Karpas-422 (cell line): Measurements from ENCODE around the gene CEMIP. TPM values are rescaled to one million over a fixed set of nuclear protein-coding genes. Genes with fewer than 3 reads are reported as not detected.

Experiments
- DNase-seq: peaks from one replicate; pipeline ENCODE4 v3.0.0-alpha.2; 2015
- H2AFZ ChIP-seq: fragments of 200-600 bp; sonication (generic); 2 replicates; pipeline ENCODE4 v1.6.1; 2014; ENCODE audit warnings: antibody characterized with exemption, low read length, mixed read lengths
- H3K27ac ChIP-seq: fragments of 200-600 bp; sonication (generic); 2 replicates; pipeline ENCODE4 v1.5.1; 2014; ENCODE audit warnings: mild to moderate bottlenecking, low read length, moderate library complexity
- H3K27me3 ChIP-seq: fragments of 200-600 bp; sonication (generic); 2 replicates; pipeline ENCODE4 v1.6.1; 2014; ENCODE audit warnings: low read length, mixed read lengths
- H3K36me3 ChIP-seq: fragments of 200-600 bp; sonication (generic); 2 replicates; pipeline ENCODE4 v1.6.1; 2014; ENCODE audit warnings: low read length, mixed read lengths; ENCODE audit not compliant: insufficient read depth
- H3K4me1 ChIP-seq: fragments of 200-600 bp; sonication (generic); 2 replicates; pipeline ENCODE4 v1.6.1; 2014; ENCODE audit warnings: mild to moderate bottlenecking, low read length, mixed read lengths
- H3K4me2 ChIP-seq: fragments of 200-600 bp; sonication (generic); 2 replicates; pipeline ENCODE4 v1.6.1; 2014; ENCODE audit warnings: low read length, low read depth, mild to moderate bottlenecking; ENCODE audit not compliant: poor library complexity, severe bottlenecking
- H3K4me3 ChIP-seq: fragments of 200-600 bp; sonication (generic); 2 replicates; pipeline ENCODE4 v1.5.1; 2014; ENCODE audit warnings: mild to moderate bottlenecking, antibody characterized with exemption, low read length, mixed read lengths
- H3K79me2 ChIP-seq: fragments of 200-600 bp; sonication (generic); 2 replicates; pipeline ENCODE4 v1.6.1; 2014; ENCODE audit warnings: mild to moderate bottlenecking, low read length, mixed read lengths
- H3K9ac ChIP-seq: fragments of 200-600 bp; sonication (generic); 2 replicates; pipeline ENCODE4 v1.6.0; 2014; ENCODE audit warnings: low read length
- H3K9me2 ChIP-seq: fragments of 200-600 bp; sonication (generic), shearing (Covaris generic); replicated peaks from 2 replicates; pipeline ENCODE4 v1.6.0; 2014; ENCODE audit warnings: mild to moderate bottlenecking, low read length, moderate library complexity; ENCODE audit not compliant: insufficient read depth
- H3K9me3 ChIP-seq: fragments of 300-700, 200-600 bp; sonication (generic); 2 replicates; pipeline ENCODE4 v1.6.1; 2014; ENCODE audit warnings: low read length, mixed read lengths
- H4K20me1 ChIP-seq: fragments of 200-600 bp; sonication (generic); 2 replicates; pipeline ENCODE4 v1.6.1; 2014; ENCODE audit warnings: mild to moderate bottlenecking, antibody characterized with exemption, low read length, low read depth; ENCODE audit not compliant: insufficient read depth
- total RNA-seq: library from RNA; depleted of rRNA; stranded (reverse); fragments of >200 nt; shearing (Covaris generic); gene quantifications from 2 replicates; pipeline ENCODE4 v1.2.3, GENCODE V29; 2014; ENCODE audit warnings: low replicate concordance

Gene CEMIP
- total RNA-seq, 1 experiment from 2014 or later: not detected

GRCh38 chr15:80985981-80986380 lies 206.8 kb downstream of the CEMIP start:
- Histone ChIP-seq H3K27ac (no peak overlapping the region), H3K79me2 (peaks cover 70% of the 10 kb centered on the region), H4K20me1 (no peaks in the 10 kb centered on the region; the same call in 1 of the 2 replicates), H3K9me3 (no peaks in the 10 kb centered on the region), H3K4me1 (peaks cover 46% of the 10 kb centered on the region), H3K4me2 (peak overlapping the region; percentile 11), H2AFZ (no peak overlapping the region), H3K36me3 (peaks cover 3% of the 10 kb centered on the region; the same call in 1 of the 2 replicates), H3K9ac (no peak overlapping the region), H3K4me3 (no peak overlapping the region), H3K9me2 (no peaks in the 10 kb centered on the region), H3K27me3 (no peaks in the 10 kb centered on the region)
- no peak for DNase-seq

- no peaks in the 10 kb centered on the region for H3K27me3 ChIP-seq
- no peak for DNase-seq
- no peak overlapping the region for H2AFZ ChIP-seq
- no peaks in the 10 kb centered on the region for H3K9me3 ChIP-seq
- no peaks in the 10 kb centered on the region for H3K9me2 ChIP-seq
- peak overlapping the region; percentile 11 for H3K4me2 ChIP-seq
- H3K4me3 ChIP-seq: no peak overlapping the region
- H3K36me3 ChIP-seq: peaks cover 3% of the 10 kb centered on the region; the same call in 1 of the 2 replicates
- no peak overlapping the region for H3K9ac ChIP-seq
- H3K27ac ChIP-seq: no peak overlapping the region
- peaks cover 46% of the 10 kb centered on the region for H3K4me1 ChIP-seq
- peaks cover 70% of the 10 kb centered on the region for H3K79me2 ChIP-seq
- H4K20me1 ChIP-seq: no peaks in the 10 kb centered on the region; the same call in 1 of the 2 replicates
Measured at GRCh38 chr15:80986487-80986886, 207.3 kb downstream of the CEMIP start.

GRCh38 chr15:80988148-80988796 lies 209.1 kb downstream of the CEMIP start:
- peaks cover 61% of the 10 kb centered on the region for H3K79me2 ChIP-seq
- peak overlapping the region; percentile 81 for H3K4me2 ChIP-seq
- H3K36me3 ChIP-seq: no peaks in the 10 kb centered on the region
- peaks cover 46% of the 10 kb centered on the region for H3K4me1 ChIP-seq
- no peaks in the 10 kb centered on the region for H4K20me1 ChIP-seq
- peak overlapping the region; percentile 89 for H3K4me3 ChIP-seq
- no peak for DNase-seq
- H2AFZ ChIP-seq: no peak overlapping the region
- no peak overlapping the region for H3K27ac ChIP-seq
- no peaks in the 10 kb centered on the region for H3K9me2 ChIP-seq
- H3K27me3 ChIP-seq: no peaks in the 10 kb centered on the region
- peak overlapping the region; percentile 89 for H3K9ac ChIP-seq
- H3K9me3 ChIP-seq: no peaks in the 10 kb centered on the region

GRCh38 chr15:80989081-80989517 lies 209.9 kb downstream of the CEMIP start:
- peak; percentile 44 for DNase-seq
- H3K27ac ChIP-seq: no peak overlapping the region

GRCh38 chr15:80989518-80990478 lies 210.6 kb downstream of the CEMIP start, which contains the start of gene MESD:
TSS of gene MESD (minus strand) at chr15:80989819. CDS start at chr15:80989791, 28 bp downstream.
- DNase-seq: peak; percentile 98
- Histone ChIP-seq H3K27me3 (no peaks in the 10 kb centered on the region), H3K9ac (peak within 1 kb of the TSS; percentile 89), H3K4me1 (peaks cover 45% of the 10 kb centered on the region), H4K20me1 (no peaks in the 10 kb centered on the region), H3K4me2 (peak within 1 kb of the TSS; percentile 81), H2AFZ (peak within 1 kb of the TSS; percentile 78), H3K79me2 (peaks cover 48% of the 10 kb centered on the region), H3K9me3 (no peaks in the 10 kb centered on the region), H3K36me3 (no peaks in the 10 kb centered on the region), H3K9me2 (no peaks in the 10 kb centered on the region), H3K4me3 (peak within 1 kb of the TSS; percentile 89), H3K27ac (no peak within 1 kb of the TSS)

More at GRCh38 chr15:80989081-80989517, 209.9 kb downstream of the CEMIP start:
- Histone ChIP-seq H3K27me3 (no peaks in the 10 kb centered on the region), H2AFZ (peak overlapping the region; percentile 78), H3K4me2 (peak overlapping the region; percentile 81), H3K9me2 (no peaks in the 10 kb centered on the region), H3K9ac (peak overlapping the region; percentile 89), H3K9me3 (no peaks in the 10 kb centered on the region), H3K79me2 (peaks cover 55% of the 10 kb centered on the region), H3K4me3 (peak overlapping the region; percentile 89), H3K36me3 (no peaks in the 10 kb centered on the region), H3K4me1 (peaks cover 46% of the 10 kb centered on the region), H4K20me1 (no peaks in the 10 kb centered on the region)

GRCh38 chr15:80990955-80991354 lies 211.8 kb downstream of the CEMIP start:
- Histone ChIP-seq H3K9ac (no peak overlapping the region), H3K79me2 (peaks cover 36% of the 10 kb centered on the region), H3K27ac (no peak overlapping the region), H3K4me2 (no peak overlapping the region), H3K4me1 (peaks cover 34% of the 10 kb centered on the region), H3K9me3 (no peaks in the 10 kb centered on the region), H3K27me3 (no peaks in the 10 kb centered on the region), H4K20me1 (no peaks in the 10 kb centered on the region), H3K36me3 (no peaks in the 10 kb centered on the region), H3K9me2 (no peaks in the 10 kb centered on the region), H3K4me3 (no peak overlapping the region), H2AFZ (no peak overlapping the region)
- DNase-seq: no peak

- H3K9me2 ChIP-seq: no peaks in the 10 kb centered on the region
- no peaks in the 10 kb centered on the region for H3K36me3 ChIP-seq
- peak; percentile 44 for DNase-seq
- no peak overlapping the region for H3K4me3 ChIP-seq
- H3K27ac ChIP-seq: no peak overlapping the region
- no peak overlapping the region for H3K4me2 ChIP-seq
- no peaks in the 10 kb centered on the region for H3K27me3 ChIP-seq
- peaks cover 31% of the 10 kb centered on the region for H3K79me2 ChIP-seq
- no peaks in the 10 kb centered on the region for H3K9me3 ChIP-seq
- no peaks in the 10 kb centered on the region for H4K20me1 ChIP-seq
- peaks cover 29% of the 10 kb centered on the region for H3K4me1 ChIP-seq
- H2AFZ ChIP-seq: no peak overlapping the region
- H3K9ac ChIP-seq: no peak overlapping the region
Measured at GRCh38 chr15:80991421-80991820, 212.3 kb downstream of the CEMIP start.

GRCh38 chr15:80992006-80992405 lies 212.8 kb downstream of the CEMIP start:
- H3K4me1 ChIP-seq: peaks cover 23% of the 10 kb centered on the region
- no peaks in the 10 kb centered on the region for H3K27me3 ChIP-seq
- no peaks in the 10 kb centered on the region for H3K9me3 ChIP-seq
- H3K4me3 ChIP-seq: no peak overlapping the region
- no peaks in the 10 kb centered on the region for H3K36me3 ChIP-seq
- H2AFZ ChIP-seq: no peak overlapping the region
- no peak overlapping the region for H3K27ac ChIP-seq
- DNase-seq: no peak
- H3K79me2 ChIP-seq: peaks cover 26% of the 10 kb centered on the region
- no peak overlapping the region for H3K9ac ChIP-seq
- H3K9me2 ChIP-seq: no peaks in the 10 kb centered on the region
- H4K20me1 ChIP-seq: no peaks in the 10 kb centered on the region
- no peak overlapping the region for H3K4me2 ChIP-seq
